ENCODE data around the gene CACHD1.

DNA sequence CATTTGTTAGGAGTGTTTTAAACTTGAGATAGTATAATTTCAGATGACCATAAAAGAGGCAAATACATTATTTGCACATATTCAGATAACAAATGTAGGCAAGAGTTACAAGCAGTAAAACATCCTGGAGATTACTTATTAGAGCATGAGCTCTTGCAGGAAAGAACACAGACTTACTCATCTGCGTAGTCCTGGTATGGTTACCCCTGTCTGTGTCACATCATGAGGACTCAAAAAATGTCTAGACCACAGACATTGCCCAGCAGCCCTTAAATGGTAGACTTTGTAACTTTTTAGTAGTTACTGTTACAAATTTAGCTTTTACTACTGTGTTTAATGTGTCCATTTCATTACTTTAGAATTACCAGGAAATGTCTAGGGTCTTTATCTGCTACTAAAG lies 12.8 kb downstream of the CACHD1 start:
- no peak for TF ChIP-seq POLR2AphosphoS5 (IDR thresholded peaks at IDR 0.05)
- TF ChIP-seq, protein P1, sequence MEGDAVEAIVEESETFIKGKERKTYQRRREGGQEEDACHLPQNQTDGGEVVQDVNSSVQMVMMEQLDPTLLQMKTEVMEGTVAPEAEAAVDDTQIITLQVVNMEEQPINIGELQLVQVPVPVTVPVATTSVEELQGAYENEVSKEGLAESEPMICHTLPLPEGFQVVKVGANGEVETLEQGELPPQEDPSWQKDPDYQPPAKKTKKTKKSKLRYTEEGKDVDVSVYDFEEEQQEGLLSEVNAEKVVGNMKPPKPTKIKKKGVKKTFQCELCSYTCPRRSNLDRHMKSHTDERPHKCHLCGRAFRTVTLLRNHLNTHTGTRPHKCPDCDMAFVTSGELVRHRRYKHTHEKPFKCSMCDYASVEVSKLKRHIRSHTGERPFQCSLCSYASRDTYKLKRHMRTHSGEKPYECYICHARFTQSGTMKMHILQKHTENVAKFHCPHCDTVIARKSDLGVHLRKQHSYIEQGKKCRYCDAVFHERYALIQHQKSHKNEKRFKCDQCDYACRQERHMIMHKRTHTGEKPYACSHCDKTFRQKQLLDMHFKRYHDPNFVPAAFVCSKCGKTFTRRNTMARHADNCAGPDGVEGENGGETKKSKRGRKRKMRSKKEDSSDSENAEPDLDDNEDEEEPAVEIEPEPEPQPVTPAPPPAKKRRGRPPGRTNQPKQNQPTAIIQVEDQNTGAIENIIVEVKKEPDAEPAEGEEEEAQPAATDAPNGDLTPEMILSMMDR (IDR thresholded peaks at IDR 0.05) = no peak
